SH-SY5Y (cell line): ENCODE measurements around the gene CDKN2A.

Source experiments
- GATA2 ChIP-seq: IDR thresholded peaks from 2 replicates; pipeline ENCODE4 v1.6.1; 2011; ENCODE audit warnings: mild to moderate bottlenecking, low read depth, low read length
- GATA3 ChIP-seq: IDR thresholded peaks from 2 replicates; pipeline ENCODE4 v1.6.1; 2011; ENCODE audit warnings: low read depth, mild to moderate bottlenecking, low read length, moderate library complexity

DNA sequence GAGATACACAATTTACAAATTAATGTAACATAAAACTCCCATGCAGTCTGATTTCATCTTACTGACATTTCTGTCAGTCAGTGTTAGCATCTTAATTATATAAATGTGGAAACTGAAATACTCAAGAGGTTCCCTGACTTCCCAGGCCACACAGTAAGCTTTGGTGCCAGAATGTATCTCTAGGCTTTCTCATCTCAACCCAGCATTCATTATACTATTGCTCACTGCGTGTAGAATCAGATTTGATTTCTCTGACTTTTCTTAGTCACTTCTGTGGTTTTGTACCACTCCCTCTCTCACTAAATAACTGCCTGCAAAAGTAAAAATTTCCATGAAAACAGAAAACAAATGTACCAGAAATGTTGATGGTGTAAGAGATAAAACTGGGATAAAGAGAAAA is 46.6 kb upstream of the CDKN2A start:
- no peak for TF ChIP-seq GATA2
- TF ChIP-seq GATA3: no peak
